Neuronal stem cell (in vitro differentiated cells): ENCODE data around the gene THBD.

Experiments used
- DNase-seq: peaks from one replicate; pipeline ENCODE4 v3.0.0-alpha.2; 2013; ENCODE audit warnings: low spot score
- H2AFZ ChIP-seq: one replicate; pipeline ENCODE4 v1.6.1; 2013; ENCODE audit warnings: mild to moderate bottlenecking, low read length, inconsistent platforms
- H2AK5ac ChIP-seq: 2 replicates; pipeline ENCODE4 v1.6.1; 2013; ENCODE audit warnings: low read depth, mild to moderate bottlenecking, inconsistent platforms, low read length, moderate library complexity, mixed read lengths
- H2BK120ac ChIP-seq: 2 replicates; pipeline ENCODE4 v1.6.1; 2013; ENCODE audit warnings: low read depth, mild to moderate bottlenecking, inconsistent platforms, low read length, moderate library complexity, mixed read lengths
- H2BK12ac ChIP-seq: one replicate; pipeline ENCODE4 v1.6.1; 2013; ENCODE audit warnings: low read length, inconsistent platforms
- H2BK15ac ChIP-seq: 2 replicates; pipeline ENCODE4 v1.6.1; 2013; ENCODE audit warnings: mild to moderate bottlenecking, low read length, inconsistent platforms, mixed read lengths
- H2BK5ac ChIP-seq: one replicate; pipeline ENCODE4 v1.6.1; 2013; ENCODE audit warnings: inconsistent platforms, mild to moderate bottlenecking, low read length, moderate library complexity
- H3K14ac ChIP-seq: one replicate; pipeline ENCODE4 v1.6.1; 2013; ENCODE audit warnings: low read length, inconsistent platforms
- H3K18ac ChIP-seq: 2 replicates; pipeline ENCODE4 v1.6.1; 2013; ENCODE audit warnings: low read length, inconsistent platforms
- H3K23ac ChIP-seq: 2 replicates; pipeline ENCODE4 v1.6.1; 2013; ENCODE audit warnings: low read depth, mild to moderate bottlenecking, mixed read lengths, low read length, inconsistent platforms; ENCODE audit not compliant: poor library complexity
- H3K27ac ChIP-seq: replicated peaks from 3 replicates; pipeline ENCODE4 v1.5.1; 2013; ENCODE audit warnings: low read length, inconsistent platforms
- H3K27me3 ChIP-seq, 3 experiments: 2 replicates each; pipeline ENCODE4 v1.6.1; 2013; ENCODE audit warnings: low read length in 3 of 3, mild to moderate bottlenecking in 2 of 3, inconsistent platforms in 1 of 3, low read depth in 1 of 3, mixed read lengths in 1 of 3, moderate library complexity in 1 of 3; ENCODE audit not compliant: control insufficient read depth in 3 of 3, insufficient read depth in 3 of 3
- H3K36me3 ChIP-seq, 2 donors: replicated peaks in 1 of 2; 2 replicates each; pipeline ENCODE4 v1.6.1; 2013; ENCODE audit warnings: low read length in 2 of 2; ENCODE audit not compliant: control insufficient read depth in 2 of 2, insufficient read depth in 2 of 2
- H3K4ac ChIP-seq: 2 replicates; pipeline ENCODE4 v1.6.1; 2013; ENCODE audit warnings: inconsistent platforms, mild to moderate bottlenecking, low read length, moderate library complexity
- H3K4me1 ChIP-seq, 2 donors: 1 replicate in 1 of 2; 2 replicates in 1 of 2; pipeline ENCODE4 v1.6.1; 2013; ENCODE audit warnings: low read length in 2 of 2, low read depth in 1 of 2; ENCODE audit not compliant: control insufficient read depth in 2 of 2, insufficient read depth in 1 of 2
- H3K4me2 ChIP-seq: one replicate; pipeline ENCODE4 v1.6.1; 2013; ENCODE audit warnings: mild to moderate bottlenecking, low read length, inconsistent platforms; ENCODE audit not compliant: insufficient read depth, poor library complexity, severe bottlenecking
- H3K4me3 ChIP-seq, 2 donors: 2 replicates each; pipeline ENCODE4 v1.5.1; 2013; ENCODE audit warnings: low read length in 2 of 2, mild to moderate bottlenecking in 2 of 2, inconsistent platforms in 1 of 2, moderate library complexity in 1 of 2
- H3K79me1 ChIP-seq: one replicate; pipeline ENCODE4 v1.6.1; 2013; ENCODE audit warnings: low read depth, mild to moderate bottlenecking, inconsistent platforms, low read length, moderate library complexity
- H3K9ac ChIP-seq: one replicate; pipeline ENCODE4 v1.6.1; 2013; ENCODE audit warnings: mild to moderate bottlenecking, low read depth, low read length, inconsistent platforms; ENCODE audit not compliant: poor library complexity
- H3K9me3 ChIP-seq, 2 donors: replicated peaks in 1 of 2; 2 replicates each; pipeline versions ENCODE3 to v1.6.1; 2013; ENCODE audit warnings: low read length in 2 of 2, mild to moderate bottlenecking in 2 of 2, inconsistent platforms in 1 of 2, low read depth in 1 of 2, mixed read lengths in 1 of 2, moderate library complexity in 1 of 2; ENCODE audit not compliant: control insufficient read depth in 2 of 2, insufficient read depth in 1 of 2
- H4K8ac ChIP-seq: one replicate; pipeline ENCODE4 v1.6.1; 2013; ENCODE audit warnings: low read depth, mild to moderate bottlenecking, inconsistent platforms, low read length, moderate library complexity
- H4K91ac ChIP-seq: one replicate; pipeline ENCODE4 v1.6.1; 2013; ENCODE audit warnings: low read length, low read depth, mild to moderate bottlenecking, inconsistent platforms; ENCODE audit not compliant: poor library complexity
- WGBS, 2 donors: extraction: QIAGEN DNeasy Blood & Tissue Kit; methylation state at CpG; one replicate each; pipeline ENCODE4 v1.1.7; 2013; ENCODE audit warnings: missing lambda C conversion rate in 2 of 2, mixed read lengths in 1 of 2; ENCODE audit not compliant: insufficient read length in 2 of 2, insufficient replicate concordance in 1 of 2; ENCODE audit errors: extremely low coverage in 2 of 2; 5-methylcytosine and 5-hydroxymethylcytosine counted together

Gene THBD

DNA sequence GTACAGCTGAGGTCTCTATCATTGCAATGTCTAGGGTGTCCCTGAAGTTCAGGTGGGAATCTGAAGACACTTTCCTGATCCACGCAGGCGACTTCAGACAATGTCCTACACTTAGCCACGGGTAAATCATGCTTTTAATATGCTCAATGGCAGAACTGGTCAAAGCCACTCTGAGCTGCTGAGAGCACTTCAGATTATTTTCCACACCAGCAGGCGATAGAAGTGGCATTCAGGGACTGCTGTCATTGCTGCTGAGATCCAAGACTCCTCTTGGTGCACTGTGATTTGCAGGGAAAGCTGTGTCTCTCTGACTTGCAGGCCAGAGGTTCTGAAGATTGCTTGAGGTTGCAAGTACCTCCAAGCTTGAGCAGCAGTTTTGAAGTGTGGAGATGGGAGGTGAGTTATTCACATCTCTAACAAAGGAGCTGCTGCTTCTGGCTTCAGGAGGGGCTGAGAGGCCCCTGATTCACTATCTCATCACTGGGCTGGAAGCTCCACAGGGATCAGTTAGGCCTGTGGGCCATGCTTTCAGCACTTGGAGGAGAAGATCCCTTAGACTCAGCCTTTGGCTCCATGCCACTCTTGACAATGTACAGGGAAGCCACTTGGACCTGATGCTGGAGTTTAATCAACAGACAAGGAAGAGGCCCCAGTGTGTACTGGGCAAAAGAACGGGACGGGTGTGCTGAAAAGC lies 17.3 kb downstream of the THBD start:
- no peak overlapping the region for H2AK5ac ChIP-seq
- no peak overlapping the region for H2BK12ac ChIP-seq
- H4K91ac ChIP-seq, result no peak overlapping the region
- peak overlapping the region; percentile 29 for H2AFZ ChIP-seq
- no peak overlapping the region for H3K14ac ChIP-seq
- peaks cover 0 to 3% of the 10 kb centered on the region in 2 donors for H3K4me1 ChIP-seq
- no peak overlapping the region for H2BK5ac ChIP-seq
- H3K4me2 ChIP-seq, result no peak overlapping the region
- no peak overlapping the region for H2BK15ac ChIP-seq
- no peak overlapping the region for H3K18ac ChIP-seq
- WGBS, 2 donors, result no CpG with 5 or more reads among the region's 6 CpGs
- H2BK120ac ChIP-seq, result no peak overlapping the region
- no peaks in the 10 kb centered on the region for H3K79me1 ChIP-seq
- no peak overlapping the region for H3K9ac ChIP-seq
- no peak overlapping the region for H3K4ac ChIP-seq
- H4K8ac ChIP-seq, result no peak overlapping the region
- no peak overlapping the region for H3K27ac ChIP-seq
- H3K9me3 ChIP-seq, result no peaks in the 10 kb centered on the region
- peaks cover 4 to 33% (median 6%) of the 10 kb centered on the region in 3 experiments for H3K27me3 ChIP-seq
- no peak overlapping the region for H3K23ac ChIP-seq
- DNase-seq, result no peak
- H3K4me3 ChIP-seq, result no peak overlapping the region
- no peaks in the 10 kb centered on the region for H3K36me3 ChIP-seq

DNA sequence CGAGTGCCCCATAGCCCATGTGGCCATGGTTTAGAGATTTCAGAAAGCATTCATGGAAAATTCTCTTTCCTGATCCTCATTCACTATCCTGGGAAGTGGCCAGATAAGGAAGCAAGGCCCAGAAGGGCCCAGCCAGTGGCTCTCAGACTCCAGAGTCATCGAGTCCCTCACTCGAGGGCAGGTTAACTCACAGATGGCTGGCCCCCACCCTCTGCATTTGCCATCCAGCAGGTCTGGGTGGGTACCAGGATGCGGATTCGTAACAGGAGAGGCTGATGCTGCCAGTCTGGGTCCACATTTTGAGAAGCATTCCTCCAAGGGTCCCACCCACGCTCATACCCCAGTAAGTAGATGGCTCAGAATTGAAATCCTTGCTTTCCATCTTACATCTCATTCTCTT lies 18.1 kb downstream of the THBD start:
- no peak overlapping the region for H3K9ac ChIP-seq
- H2AFZ ChIP-seq, result no peak overlapping the region
- H3K18ac ChIP-seq, result no peak overlapping the region
- no peak overlapping the region for H3K4ac ChIP-seq
- peaks cover 4 to 25% (median 6%) of the 10 kb centered on the region in 3 experiments for H3K27me3 ChIP-seq
- no peak overlapping the region for H3K23ac ChIP-seq
- H2BK5ac ChIP-seq, result no peak overlapping the region
- no peak overlapping the region for H3K4me3 ChIP-seq
- no peak overlapping the region for H3K14ac ChIP-seq
- no peak overlapping the region for H2BK120ac ChIP-seq
- H3K36me3 ChIP-seq, result no peaks in the 10 kb centered on the region
- H2AK5ac ChIP-seq, result no peak overlapping the region
- no peaks in the 10 kb centered on the region for H3K79me1 ChIP-seq
- H4K91ac ChIP-seq, result no peak overlapping the region
- whole genome bisulfite sequencing, 2 donors, result no CpG with 5 or more reads among the region's 6 CpGs
- no peaks in the 10 kb centered on the region for H3K9me3 ChIP-seq
- H2BK12ac ChIP-seq, result no peak overlapping the region
- H2BK15ac ChIP-seq, result no peak overlapping the region
- no peak for DNase-seq
- H4K8ac ChIP-seq, result no peak overlapping the region
- H3K4me2 ChIP-seq, result no peak overlapping the region
- H3K27ac ChIP-seq, result no peak overlapping the region
- H3K4me1 ChIP-seq, result peaks cover 0 to 3% of the 10 kb centered on the region in 2 donors

DNA sequence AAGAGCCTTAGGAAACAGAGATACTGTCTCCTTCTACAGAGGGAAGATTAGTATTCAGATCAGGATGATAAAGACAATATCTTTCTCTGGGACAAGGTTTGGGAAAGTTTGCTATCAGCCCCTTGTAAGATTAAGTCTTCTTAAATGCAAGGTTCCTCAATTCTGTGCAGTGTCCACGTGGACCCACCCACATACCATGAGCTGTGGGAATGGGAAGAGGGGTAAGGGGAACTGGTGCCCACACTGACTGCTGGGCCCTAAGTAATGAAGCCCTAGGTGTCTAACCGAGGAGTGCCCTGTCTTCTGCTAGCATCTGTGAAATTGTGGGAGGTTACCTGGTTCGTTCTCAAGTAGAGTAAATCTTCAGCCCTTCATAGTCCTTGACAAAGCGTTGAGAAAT lies 20.1 kb downstream of the THBD start:
- H3K79me1 ChIP-seq, result no peaks in the 10 kb centered on the region
- H3K4me1 ChIP-seq, result no peaks in the 10 kb centered on the region
- peaks cover 0 to 5% (median 1%) of the 10 kb centered on the region in 3 experiments for H3K27me3 ChIP-seq
- H2BK15ac ChIP-seq, result no peak overlapping the region
- H3K4me2 ChIP-seq, result no peak overlapping the region
- no peaks in the 10 kb centered on the region for H3K9me3 ChIP-seq
- no CpG with 5 or more reads among the region's 4 CpGs for WGBS, 2 donors
- H2AK5ac ChIP-seq, result no peak overlapping the region
- H2BK12ac ChIP-seq, result peak overlapping the region; percentile 64
- H3K9ac ChIP-seq, result no peak overlapping the region
- H3K27ac ChIP-seq, result no peak overlapping the region
- H2BK5ac ChIP-seq, result no peak overlapping the region
- no peak overlapping the region for H3K23ac ChIP-seq
- H2AFZ ChIP-seq, result no peak overlapping the region
- H4K8ac ChIP-seq, result no peak overlapping the region
- H3K14ac ChIP-seq, result no peak overlapping the region
- no peaks in the 10 kb centered on the region for H3K36me3 ChIP-seq
- no peak overlapping the region for H4K91ac ChIP-seq
- H3K4ac ChIP-seq, result no peak overlapping the region
- DNase-seq, result no peak
- no peak overlapping the region for H3K18ac ChIP-seq
- H3K4me3 ChIP-seq, result no peak overlapping the region
- no peak overlapping the region for H2BK120ac ChIP-seq

DNA sequence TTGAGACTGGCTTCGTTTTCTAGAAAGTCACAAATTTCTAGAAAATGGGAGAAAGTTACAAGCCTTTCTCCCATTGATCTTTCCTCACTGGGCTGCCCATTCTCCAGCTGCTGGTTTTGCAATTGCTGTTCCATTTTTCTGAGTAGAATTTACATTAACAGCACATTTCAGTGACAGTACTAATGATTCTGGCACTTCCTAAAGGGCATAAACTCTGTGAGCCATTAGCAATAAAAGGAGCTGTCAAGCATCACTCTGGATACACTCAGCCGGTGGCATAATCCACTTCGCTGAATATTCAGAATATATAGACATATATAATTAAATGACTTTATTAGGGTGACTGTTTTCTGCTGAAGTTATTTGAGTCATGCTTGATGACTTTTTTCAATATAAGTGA lies 21.1 kb downstream of the THBD start:
- no peaks in the 10 kb centered on the region for H3K27me3 ChIP-seq
- no peak overlapping the region for H3K4me2 ChIP-seq
- no peak for DNase-seq
- H3K27ac ChIP-seq, result no peak overlapping the region
- H4K91ac ChIP-seq, result no peak overlapping the region
- no peak overlapping the region for H2AK5ac ChIP-seq
- H3K9me3 ChIP-seq, result no peaks in the 10 kb centered on the region
- WGBS, 2 donors, result no CpG with 5 or more reads among the region's 3 CpGs
- no peak overlapping the region for H2BK120ac ChIP-seq
- no peak overlapping the region for H3K4ac ChIP-seq
- no peak overlapping the region for H2AFZ ChIP-seq
- H3K4me3 ChIP-seq, result no peak overlapping the region
- no peak overlapping the region for H2BK5ac ChIP-seq
- H2BK15ac ChIP-seq, result no peak overlapping the region
- no peak overlapping the region for H3K14ac ChIP-seq
- H3K4me1 ChIP-seq, result no peaks in the 10 kb centered on the region
- no peaks in the 10 kb centered on the region for H3K79me1 ChIP-seq
- no peaks in the 10 kb centered on the region for H3K36me3 ChIP-seq
- no peak overlapping the region for H4K8ac ChIP-seq
- no peak overlapping the region for H3K9ac ChIP-seq
- H3K23ac ChIP-seq, result no peak overlapping the region
- H2BK12ac ChIP-seq, result no peak overlapping the region
- H3K18ac ChIP-seq, result no peak overlapping the region
